Measurements from ENCODE around the gene PFKFB2.
A peak's percentile ranks its signal among the peaks of the same experiment; 100 is the strongest.

PFKFB2 gene

DNA sequence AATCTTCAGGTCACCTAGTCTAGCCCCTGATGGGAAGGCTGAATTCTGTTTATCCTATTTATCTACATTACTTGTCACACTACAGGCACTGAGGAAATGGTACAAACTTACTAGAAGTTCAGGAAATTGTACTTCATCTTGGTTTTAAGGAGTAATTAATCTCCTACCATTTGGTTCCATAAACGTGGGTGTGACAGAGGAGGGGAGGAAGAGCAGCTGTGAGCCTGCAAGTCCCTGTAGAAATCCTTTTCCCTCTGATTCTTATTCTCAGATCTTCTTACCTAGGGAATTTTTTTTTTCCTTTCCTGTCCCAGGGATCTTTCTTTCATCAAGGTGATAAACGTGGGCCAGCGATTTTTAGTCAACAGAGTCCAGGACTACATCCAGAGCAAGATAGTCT, 14.1 kb downstream of the PFKFB2 start:
- DNase-seq (ENCODE audit: low read depth in 2 of 2), result no peak

DNA sequence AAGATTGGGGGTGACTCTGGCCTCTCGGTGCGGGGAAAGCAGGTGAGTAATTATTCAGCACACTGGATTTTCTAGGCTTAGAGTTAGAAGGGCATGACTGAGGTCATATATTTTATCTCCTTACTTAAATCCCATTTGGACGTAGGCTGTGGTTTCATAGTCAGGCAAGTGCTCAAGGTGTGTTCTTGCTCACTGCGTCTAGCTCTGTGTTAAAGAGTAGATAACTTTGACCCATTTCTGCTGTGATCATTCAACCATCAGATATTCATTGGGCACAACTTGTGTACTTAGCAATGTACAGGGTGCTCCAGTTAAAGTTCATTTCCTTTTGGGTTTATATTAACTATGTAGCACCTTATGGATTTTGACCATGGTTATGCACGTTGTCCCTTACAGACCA, 14.6 kb downstream of the PFKFB2 start:
- no peak for DNase-seq (ENCODE audit: low read depth in 2 of 2)

DNA sequence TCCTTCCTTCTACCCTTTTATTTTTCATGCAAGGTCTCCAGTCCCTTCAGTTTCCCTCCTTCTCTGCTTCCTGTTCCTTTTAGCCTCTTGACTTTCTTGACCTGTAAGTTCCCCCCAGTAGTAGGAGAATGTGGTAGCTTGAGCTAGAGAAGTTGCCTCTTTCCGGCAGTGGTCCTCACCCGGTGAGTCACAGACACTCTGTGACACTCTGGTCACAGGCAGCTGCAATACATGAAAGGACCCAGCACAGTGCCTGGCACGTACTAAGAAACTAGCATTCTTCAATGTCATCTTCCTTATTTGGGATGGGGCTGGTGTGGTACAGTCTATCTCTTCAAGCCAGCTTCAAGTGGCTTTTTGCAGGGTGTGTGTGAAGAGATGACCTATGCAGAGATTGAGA, 16.0 kb downstream of the PFKFB2 start:
- no peak for DNase-seq (ENCODE audit: low read depth in 2 of 2)

DNA sequence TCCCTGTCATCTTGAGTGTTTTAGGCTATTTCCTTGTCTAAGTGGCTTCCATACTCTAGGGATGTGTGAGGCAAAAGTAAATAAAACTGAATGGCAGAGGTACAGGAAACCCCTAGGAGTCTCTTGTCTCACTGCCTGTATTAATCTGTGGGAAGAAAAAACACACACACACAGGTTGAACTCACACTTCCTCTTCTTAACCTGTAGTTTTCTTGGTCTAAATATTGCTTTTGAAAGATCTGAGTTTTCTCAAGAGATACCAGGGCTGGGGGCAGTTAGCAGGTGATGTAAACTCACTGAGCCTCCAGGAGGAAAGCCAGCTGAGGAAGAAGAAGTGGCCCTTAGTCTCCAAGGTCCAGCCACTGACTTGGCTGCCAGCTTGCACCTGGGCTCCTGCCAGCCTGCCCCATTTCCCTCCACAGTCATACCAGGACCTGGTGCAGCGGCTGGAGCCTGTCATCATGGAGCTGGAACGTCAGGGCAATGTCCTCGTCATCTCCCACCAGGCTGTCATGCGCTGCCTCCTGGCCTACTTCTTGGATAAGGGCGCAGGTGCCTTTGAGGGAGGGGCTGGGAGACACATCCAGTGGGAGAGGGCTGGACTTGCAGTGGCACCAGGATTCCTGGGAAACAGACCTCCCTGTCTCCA, 16.9 kb downstream of the PFKFB2 start:
- no peak for DNase-seq (ENCODE audit: low read depth in 2 of 2)

DNA sequence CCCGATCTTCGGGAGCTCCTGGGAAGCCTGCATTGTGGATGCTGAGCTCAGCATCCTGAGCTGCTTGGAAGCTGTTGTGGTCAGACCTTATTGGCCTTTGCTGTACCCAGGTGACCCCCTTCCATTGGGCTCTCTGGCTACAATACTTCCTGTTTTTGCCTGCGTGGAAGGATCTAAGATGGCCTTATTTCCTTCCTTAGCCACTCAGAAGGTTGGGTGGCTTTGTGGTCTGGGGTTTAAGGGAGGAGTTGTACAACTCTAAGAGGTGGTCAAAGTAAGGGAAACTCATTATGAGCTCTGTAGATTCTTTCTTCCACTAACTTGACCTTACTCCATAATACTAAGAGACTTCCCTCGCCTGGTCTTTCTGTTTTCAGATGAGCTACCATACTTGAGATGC, 17.7 kb downstream of the PFKFB2 start:
- DNase-seq (ENCODE audit: low read depth in 2 of 2), result no peak

DNA sequence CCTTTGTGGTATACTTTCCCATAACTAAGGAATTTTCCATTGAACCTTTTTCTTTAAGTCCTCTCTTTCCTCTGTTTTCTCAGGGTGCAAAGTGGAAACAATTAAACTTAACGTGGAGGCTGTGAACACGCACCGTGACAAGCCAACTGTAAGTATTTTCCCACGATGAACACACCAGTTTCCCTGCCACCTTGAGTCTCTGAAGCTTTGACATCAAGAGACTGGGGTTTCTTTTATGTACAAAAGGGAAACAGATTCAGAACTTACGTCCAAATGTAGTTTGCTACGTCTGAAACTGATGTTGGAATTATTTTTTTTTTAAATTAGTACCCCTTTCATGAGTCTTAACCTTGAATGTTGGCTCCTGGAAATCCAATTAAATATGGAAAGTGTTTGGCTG, 18.4 kb downstream of the PFKFB2 start:
- no peak for DNase-seq (ENCODE audit: low read depth in 2 of 2)

DNA sequence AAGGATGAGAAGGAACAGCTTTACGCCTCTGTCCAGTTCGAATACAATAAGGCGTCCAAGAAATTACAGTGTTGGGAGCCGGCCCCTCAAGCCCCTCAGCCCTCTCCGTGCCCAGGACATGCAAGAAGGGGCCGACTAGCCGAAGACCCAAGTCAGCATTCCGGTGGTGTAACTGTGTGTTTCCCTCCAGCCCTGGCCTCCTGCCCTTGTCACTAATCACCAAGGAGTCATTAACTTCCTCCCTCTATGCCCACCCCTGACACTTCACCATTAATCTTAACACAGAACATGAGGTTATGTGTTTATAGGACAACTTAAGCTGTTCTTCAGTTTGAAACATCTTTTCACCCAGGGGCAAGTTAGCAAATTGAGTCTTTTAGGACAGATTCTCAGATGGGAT, 19.2 kb downstream of the PFKFB2 start:
- DNase-seq (ENCODE audit: low read depth in 2 of 2), result no peak

DNA sequence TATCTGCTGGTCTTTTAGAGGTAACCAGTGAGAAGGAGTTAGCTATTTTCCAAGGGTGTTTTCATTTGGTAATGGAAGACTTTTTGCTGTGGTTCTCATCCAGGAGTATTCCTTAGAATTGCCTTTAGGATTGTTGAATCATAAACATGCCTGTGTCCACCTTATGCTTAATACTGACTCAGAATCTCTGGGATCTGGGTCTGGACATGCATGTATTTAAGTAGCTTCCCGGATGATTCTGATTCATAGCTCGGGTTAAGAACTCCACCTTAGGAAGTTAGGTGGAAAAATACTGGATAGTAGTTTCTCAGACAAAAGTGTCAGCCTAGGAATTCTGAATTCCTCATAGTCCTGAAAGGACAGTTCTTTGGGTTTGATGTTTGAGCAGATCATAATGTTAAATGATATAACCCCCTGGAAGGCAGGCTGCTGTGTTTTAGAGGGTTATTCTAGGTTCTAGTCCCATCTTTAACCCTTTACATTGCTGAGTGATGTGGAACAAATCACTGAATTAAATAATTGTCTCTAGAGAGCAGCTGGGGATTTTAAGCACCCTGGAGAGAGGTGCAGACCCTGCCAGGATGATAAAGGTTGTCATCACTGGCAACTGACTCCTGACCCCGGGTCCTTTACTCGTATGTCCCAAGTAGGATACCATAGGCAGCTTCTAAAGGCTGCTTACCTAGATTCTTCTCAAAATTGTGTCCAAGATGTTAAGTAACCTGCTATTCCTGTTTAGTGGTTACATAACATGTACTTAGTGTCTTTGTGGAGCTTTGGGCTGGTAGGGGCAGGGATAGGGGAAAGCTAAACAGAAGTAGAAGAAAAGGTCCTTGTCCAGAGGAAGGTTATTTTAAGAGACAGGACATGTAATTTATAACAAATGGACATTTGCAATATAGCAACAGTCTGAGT, 21.1 kb downstream of the PFKFB2 start:
- DNase-seq (ENCODE audit: low read depth in 2 of 2), result no peak

DNA sequence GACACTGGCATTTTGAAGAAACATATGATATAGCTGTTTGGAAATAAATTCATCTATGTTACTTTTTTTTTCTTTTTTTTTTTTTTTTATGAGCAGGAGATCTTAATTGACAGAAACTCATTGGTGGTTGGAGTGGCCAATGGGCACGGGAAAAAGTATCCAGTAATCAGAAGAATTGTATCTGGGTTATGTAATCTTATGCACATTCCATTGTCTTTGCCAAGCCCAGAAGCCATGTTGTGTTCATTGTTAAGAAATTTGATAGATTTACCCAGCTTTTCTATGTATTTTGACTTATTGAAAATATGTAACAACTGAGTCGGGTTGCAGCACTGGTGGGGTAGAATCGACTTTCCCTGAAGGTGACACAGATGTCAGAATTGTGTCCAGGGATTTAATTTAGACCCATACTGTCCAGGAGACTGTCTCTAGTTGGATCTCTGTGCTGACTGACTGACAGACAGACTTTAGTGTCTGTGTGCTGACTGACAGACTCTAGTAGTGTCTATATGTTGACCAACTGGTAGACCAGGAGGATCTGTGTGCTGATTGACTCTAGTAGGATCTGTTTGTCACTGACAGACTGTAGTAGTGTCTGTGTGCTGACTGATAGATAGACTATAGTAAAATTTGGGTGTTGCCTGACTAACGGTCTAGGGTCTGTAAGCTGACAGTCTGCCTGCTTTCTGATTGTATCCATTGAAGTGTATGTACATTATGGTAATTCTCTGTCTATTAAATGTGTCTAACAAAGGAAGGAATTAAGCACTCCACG, 23.3 kb downstream of the PFKFB2 start:
- no peak for DNase-seq (ENCODE audit: low read depth in 2 of 2)

DNA sequence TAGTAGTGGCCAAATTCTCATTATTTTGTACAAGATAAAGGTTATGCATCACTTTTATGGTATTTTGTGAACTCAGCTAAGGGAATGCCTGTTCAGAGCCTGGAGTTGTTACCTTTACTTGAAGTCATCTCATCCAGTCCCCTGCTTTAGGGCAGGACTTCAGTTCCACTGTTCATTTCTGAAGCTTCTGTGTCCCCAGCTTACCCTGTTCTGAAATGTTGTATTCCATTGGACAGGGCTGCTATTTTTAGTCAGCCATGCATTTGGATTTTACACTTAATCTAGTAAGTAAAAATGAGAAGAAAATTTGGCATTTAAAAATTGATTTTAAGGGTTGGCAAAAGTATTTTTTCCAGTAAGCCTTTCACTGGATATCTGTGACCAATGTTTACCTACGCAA, 23.9 kb downstream of the PFKFB2 start:
- no peak for DNase-seq (ENCODE audit: low read depth in 2 of 2)

DNA sequence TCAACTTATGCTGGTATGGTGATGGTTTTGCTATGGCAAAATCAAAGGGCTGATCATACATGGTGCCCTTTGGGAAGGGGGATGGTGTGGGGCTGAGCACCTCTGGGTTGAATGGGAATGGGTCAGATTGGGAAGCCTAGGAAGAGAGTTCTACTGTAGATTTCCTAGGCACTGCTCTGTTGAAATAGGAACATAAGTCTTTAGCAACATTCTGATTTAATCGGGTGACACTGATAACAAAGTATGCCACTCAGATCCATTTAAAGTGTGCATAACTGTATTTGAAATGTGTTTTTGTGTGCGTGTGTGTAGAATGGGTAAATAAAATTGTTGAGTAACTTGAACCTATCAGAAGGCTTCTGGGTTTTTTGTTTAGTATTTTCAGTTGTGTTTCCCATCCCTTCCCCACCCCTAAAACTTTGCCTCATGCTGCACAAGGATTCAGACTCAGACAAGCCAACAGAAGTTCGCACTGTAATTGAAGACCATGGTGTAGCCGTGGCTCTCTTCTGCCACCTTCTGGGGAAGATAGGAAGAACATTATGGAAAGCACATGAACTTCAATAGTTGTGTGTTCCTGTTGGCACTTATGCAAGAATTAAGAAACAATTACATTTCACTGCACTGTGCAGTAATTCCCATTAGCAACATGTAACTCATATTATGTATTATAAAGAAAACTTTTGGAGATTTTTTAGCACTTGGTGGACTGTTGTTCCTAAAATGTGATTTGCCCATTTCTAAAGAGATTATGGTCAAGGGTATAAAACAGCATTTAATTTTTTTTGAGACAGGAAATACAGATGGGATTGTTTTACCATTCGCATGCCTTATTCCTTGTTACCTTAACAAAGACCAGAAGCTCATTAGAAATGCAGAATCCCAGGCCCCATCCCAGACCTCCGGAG, 24.6 kb downstream of the PFKFB2 start:
- peak; percentile 34 to 39 for DNase-seq (ENCODE audit: low read depth in 2 of 2)

DNA sequence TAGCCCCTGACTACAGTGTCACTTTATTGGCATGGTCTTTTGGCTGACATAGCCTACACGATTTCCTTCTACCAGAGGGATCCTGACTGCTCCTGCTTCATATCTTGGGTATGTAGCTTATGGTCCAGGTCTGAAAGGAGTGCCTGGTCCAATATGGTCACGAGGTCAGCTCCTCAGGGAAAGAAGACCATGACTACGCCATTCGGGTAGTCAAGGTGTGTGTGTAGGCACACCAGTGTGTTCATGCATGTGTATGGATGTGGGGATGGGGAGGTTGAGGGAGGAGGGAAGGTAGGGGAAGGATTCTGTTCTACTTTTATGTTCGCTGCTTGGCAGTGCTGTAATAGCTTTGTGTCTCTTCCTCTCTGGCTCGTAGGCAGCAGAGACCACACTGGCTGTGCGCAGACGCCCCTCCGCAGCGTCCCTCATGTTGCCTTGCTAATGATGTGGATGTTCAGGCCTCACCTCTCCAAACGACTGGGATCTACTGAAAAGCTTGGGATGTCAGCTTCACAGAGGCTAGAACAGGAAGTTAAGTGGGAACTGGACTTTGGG, 25.6 kb downstream of the PFKFB2 start:
- DNase-seq (ENCODE audit: low read depth in 2 of 2), result no peak

DNA sequence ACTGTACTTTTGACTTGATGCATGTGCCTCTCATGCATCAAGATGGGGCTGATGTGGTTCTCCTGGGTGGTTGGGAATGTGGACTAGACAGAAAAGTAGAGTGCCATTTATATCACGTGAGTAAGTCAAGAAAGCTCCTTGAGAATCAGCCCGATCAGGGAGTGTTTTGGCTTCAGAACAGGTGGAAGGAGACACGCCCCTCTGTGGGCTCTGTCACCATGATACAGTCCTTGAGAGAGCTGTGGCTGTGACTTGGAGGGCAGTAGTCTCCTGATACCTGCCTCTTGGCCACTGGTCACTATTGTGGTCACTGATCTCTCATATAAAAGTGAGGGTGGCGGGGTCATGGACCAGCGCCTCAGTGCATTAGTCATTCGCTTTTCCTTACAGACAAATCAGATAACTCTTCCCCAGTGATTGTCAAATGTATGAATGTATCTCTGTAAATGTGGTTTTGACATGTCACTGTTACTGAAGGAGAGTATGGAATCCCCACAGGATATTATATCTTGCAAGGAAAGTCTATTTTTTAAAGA, 26.7 kb downstream of the PFKFB2 start:
- no peak for DNase-seq (ENCODE audit: low read depth in 2 of 2)

DNA sequence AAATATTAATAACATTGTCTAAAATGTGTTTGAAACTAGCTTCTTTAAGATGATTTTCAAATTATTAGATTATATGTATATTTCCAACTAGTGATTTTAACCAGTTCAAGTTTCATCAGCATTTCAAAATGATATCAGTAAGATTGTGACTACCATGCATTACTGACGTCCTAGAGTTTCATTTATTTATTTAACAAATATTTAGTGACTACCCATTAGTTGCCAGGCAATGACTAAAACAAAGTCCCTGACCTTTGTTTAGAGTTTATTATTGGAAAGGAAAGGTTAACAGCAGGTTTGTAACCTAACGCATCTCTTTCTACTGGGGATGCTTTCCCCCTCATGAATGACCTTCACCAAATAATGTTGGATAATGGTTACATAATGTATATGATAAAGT, 28.0 kb downstream of the PFKFB2 start:
- DNase-seq (ENCODE audit: low read depth in 2 of 2), result no peak

DNA sequence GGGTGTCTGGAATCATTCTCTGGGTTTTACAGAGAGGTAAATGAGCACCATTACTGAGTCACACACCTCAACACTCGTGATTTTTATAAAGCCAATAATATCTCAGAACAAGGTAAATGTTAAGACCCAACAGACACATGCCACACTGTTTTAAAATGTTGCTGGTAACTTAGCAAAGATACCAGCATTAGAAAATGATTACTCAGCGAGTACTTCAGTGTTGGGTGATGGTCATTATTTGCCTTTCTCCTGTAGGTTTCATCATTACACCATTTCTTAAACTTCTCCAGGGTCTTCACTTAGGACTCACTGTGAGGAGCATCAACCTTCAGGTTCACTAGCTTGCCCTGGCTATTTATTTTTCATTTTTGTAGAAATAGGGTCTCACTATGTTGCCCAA, 28.7 kb downstream of the PFKFB2 start:
- DNase-seq (ENCODE audit: low read depth in 2 of 2), result no peak

DNA sequence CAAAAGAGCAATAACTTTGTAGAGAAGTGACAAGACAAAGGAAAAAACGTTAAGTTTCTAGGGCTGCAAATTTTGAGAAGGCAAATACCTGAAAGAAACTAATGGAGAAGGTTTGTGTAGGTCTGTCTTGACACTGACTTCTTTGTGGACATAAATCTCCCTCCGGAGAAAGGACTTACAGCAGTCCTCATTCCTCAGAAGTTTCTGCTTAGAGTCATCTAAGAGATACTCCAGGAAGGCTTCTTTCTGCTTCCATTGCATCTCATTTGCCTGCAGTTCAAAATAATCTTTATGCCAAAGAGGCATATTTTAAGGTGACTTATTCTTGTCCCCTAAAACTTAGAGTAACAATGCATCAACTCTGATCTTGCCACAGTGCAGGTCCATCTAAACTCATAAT, 31.2 kb downstream of the PFKFB2 start:
- DNase-seq (ENCODE audit: low read depth in 2 of 2), result no peak

DNA sequence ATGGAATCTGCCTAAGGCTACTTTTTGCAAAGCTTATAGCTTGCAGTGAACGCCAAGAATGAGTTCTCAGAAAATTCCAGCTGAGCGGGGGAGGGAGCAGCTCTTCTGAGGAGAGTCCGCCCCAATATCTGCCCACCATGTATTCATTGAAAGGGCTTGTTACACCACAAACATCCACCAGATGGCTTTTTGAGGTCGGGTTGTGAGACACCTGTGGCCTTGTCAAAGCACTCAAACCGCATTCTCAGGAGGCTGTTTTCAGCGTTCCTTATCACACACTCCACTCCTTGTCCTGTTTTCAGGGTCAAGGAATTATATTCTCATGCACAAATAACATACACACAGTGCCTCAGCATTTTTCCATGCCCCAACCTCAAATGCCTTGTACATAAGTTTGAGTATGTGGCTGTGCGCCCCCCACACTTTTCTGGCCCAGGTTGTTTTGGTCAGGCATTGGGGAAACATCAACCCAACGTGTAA, 31.7 kb downstream of the PFKFB2 start:
- DNase-seq (ENCODE audit: low read depth in 2 of 2), result peak; percentile 24 to 27

DNA sequence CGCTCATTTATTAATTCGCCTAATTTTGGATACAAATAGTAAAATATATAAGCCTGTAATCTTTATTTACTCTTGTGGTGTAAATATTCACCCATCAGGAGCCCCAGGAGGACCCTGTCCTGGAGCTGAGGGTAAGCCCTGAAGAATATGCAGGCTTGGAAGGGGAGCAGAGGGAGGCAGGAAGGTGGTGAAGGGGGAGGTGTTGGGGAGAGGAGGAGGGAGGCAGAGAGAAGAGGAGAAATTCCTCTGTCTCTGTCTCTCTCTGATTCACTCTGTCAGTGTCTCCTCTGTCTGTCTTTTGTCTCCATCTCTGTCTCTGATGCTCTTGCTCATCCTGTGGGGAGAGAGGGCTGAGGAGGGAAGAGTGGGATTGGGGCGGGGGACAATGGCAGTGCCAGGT, 32.8 kb downstream of the PFKFB2 start:
- no peak for DNase-seq (ENCODE audit: low read depth in 2 of 2)

DNA sequence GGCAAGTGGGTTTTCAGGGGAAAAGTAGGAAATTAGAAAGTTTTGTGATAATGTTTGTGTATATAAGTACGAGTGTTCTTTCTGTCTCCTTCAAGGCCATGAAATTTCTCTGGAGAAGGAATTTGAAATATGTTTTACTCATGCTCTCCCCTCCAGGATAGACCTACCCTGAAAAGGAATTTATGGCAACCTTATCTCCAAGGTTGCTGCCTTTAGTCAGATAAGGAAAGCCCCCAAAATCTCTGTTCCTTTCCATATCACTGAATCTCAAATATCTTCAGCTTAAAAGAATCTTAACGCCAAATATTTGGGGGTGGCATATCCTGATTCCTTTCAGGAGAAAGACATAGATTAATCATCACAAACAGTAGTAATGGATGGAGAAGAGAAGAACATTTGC, 35.1 kb downstream of the PFKFB2 start:
- no peak for DNase-seq (ENCODE audit: low read depth in 2 of 2)

DNA sequence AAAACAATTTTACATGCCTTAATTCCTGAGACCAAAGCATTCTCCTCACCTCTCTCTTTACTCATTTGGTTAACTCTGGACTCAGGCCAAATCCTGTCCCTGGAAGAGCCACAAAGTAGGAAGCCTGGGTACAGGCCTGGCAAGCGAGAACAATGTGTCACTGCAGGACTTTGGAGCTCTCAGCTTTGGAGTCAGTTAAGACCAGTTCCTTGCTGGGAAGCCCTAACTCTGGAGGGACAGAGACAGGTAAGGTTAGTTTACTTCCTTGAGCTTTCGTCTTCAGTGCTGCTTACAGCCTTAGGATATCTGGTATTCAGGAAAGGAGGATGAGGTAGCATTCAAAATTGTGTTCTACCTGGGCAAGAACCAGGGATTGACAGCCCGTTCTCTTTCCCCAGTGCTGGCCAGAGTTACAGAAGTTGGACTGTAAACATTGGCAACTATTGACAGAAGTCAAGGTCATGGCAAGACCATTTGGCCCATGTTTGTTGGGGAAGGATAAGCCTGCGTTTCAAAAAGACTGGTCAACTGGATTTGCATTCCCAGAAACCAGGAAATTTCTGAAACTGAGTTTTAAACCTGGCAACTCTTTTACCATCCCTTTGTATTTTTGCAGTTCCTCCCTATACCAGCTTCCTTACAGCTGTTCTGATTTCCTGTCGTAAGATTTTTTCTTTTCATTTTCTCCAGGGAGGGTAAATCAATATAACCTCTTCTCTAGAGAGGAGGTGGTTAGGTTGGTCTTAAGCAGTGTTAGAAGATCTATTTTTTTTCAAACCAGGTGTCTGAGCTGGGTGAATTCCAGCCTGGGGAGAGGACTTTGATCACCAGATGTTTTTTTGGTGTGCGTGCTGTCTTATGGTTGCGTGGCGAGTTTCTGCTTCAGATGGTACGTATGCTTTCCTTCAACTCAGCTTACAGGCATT, 35.9 kb downstream of the PFKFB2 start, which contains the start of gene C4BPB:
C4BPB (plus strand) TSS at position 160 of the 926 bp plus-strand sequence; CDS start at position 832, 672 bp downstream.
- no peak for DNase-seq (ENCODE audit: low read depth in 2 of 2)

All from activated CD8-positive, alpha-beta memory T cell treated with anti-CD3 and anti-CD28 coated beads for 4 hours (primary cell).